ENCODE data around the gene ADRA2C.

- TF ChIP-seq ARNT (IDR thresholded peaks at IDR 0.05) (no peak), NFRKB (IDR thresholded peaks at IDR 0.05) (no peak), TARDBP (IDR thresholded peaks at IDR 0.05) (no peak), FOXK2 (IDR thresholded peaks at IDR 0.05) (no peak), ELF4 (IDR thresholded peaks at IDR 0.05) (no peak), PKNOX1 (IDR thresholded peaks at IDR 0.05) (no peak), SP1 (IDR thresholded peaks at IDR 0.05) (no peak)
Observed at GRCh38 chr4:3805026-3805425, 38.8 kb downstream of the ADRA2C start.
